Muscle of arm (tissue), 12 donors: Measurements from ENCODE around the gene SCLT1. TPM values are rescaled to one million over a fixed set of nuclear protein-coding genes. Genes with fewer than 3 reads are reported as not detected.
A peak's percentile ranks its signal among the peaks of the same experiment; 100 is the strongest.
"Not testable (repeated sequence)": the region's sequence is repeated elsewhere in the genome, so short reads cannot be mapped to it uniquely, and the experiment has no call there.

ENCODE experiments used
- DNase-seq: peaks from one replicate; pipeline ENCODE4 v3.0.0-alpha.2; 2013
- polyA plus RNA-seq, 12 donors: library from polyadenylated mRNA; unstranded; fragments of 120-200 nt; gene quantifications; one replicate each; pipeline ENCODE4 v1.2.1, GENCODE V29; 2013; ENCODE audit not compliant: insufficient read length in 12 of 12

SCLT1 gene
- polyA plus RNA-seq, 12 donors, result 6.8 to 17.6 (median 10.0) TPM; not detected in 1

- DNase-seq, result no peak
These were observed 13.2 kb downstream of the SCLT1 start for GRCh38 chr4:129080129-129080528.

DNA sequence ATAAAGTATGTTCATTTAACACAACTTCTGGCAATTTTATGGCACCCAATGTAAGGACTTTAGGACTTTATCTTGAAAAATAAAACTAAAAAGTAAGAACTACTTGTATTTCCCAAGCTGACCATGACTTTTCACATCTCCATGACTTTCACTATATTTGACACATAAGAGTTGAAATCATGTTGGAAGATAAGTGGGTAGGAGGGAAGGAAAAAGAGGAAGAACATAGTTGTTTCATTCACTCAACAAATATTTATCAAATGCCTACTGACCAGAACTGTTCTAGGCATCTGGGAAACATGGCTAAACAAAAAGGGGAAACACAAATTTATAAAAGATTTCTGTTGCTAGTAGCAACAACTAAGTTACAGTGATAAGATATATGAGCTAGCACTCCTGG is 16.0 kb downstream of the SCLT1 start:
- no peak for DNase-seq

GRCh38 chr4:129069537-129069936 is 23.8 kb downstream of the SCLT1 start:
- not testable (repeated sequence) for DNase-seq

DNA sequence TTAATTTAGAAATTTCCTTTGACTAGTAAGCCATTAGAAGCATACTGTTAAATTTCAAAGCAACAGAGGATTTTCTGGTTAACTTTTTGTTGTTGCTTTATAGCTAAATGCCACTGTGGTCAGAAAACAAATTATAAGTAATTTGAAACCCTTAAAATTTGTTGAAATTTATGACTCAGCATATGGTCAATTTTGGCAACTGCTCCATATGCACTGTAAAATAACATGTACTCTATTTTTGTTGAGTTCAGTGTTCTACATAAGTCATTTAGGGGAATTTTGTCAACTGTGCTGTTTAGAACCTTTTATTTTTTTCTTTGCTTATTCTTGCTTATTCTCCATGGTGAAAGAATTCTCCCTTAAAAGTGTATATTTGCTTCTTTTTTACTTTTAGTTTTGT is 28.6 kb downstream of the SCLT1 start:
- no peak for DNase-seq

DNA sequence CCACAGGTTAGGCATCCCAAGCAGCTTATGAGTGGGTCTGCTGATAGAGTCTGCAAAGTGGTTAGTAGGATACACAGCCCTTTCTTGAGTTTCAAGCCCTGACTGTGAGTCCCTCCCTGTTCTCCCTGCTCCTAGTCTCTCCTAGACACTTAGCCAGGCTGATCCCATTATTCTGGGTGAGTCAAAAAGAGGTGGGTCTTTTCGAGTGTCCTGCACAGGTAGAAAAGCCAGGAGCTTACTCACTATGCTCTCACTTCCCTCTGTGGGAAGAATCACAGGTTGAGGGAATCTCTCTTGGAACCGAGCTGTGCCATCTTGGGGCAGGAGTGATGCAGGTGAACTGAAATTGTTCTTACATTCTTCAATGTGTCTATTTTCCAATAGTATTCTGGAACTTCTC is 29.7 kb downstream of the SCLT1 start:
- no peak for DNase-seq

GRCh38 chr4:129062580-129062979 is 30.8 kb downstream of the SCLT1 start:
- DNase-seq, result no peak

DNA sequence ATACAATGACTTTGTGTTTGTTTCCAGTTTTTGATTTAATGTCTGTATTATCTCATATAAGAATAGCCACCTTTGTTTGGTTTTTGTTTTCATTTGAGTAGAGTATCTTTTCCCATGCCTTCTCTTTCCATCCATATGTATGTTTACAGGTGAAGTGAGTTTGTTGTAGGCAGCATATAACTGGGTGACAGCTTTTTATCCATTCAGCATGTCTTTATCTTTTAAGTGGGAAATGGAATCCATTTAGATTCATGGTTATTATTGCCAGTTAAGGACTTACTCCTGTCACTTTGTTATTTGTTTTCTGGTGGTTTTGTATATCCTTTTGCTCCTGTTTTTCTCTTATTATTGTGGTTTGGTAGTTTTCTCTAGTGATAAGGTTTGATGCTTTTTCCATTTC is 34.3 kb downstream of the SCLT1 start:
- no peak for DNase-seq

GRCh38 chr4:129046055-129046959 is 47.0 kb downstream of the SCLT1 start:
- DNase-seq, result no peak

DNA sequence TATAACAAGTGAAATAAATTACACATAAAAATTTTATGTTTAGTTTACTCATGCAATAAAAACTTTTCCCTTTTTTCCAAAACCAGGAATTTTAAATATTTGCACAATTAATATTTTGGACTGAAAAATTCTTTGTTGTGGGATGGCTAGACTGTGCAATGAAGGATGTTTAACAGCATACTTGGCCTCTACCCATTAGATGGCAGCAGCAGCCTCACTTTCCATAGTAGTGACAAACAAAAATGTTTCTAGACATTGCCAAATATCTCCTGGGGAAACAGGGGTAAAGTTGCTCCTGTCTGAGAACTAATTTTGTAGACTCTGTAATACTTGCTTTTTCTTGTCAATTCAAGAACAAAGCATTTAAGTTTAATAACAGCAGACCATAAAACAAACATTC is 49.8 kb downstream of the SCLT1 start:
- peak; percentile 1 for DNase-seq

DNA sequence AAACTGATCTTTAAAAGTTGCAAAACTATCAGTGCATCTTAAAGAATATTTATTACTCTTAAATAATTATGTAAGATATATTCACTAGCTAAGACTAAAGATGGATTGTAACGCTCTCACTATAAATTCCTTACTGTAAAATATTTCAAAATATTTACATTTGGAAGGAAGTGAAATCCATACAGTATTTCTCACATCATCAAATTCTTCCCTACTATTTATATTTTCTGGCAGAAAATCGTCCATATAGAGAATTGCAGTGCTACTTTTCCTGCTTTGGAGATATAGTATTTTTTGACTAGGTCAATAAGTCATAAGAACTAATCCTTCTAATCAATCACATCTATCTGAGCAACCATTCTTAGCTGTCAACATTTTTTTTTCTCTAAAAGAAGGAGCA is 52.9 kb downstream of the SCLT1 start:
- no peak for DNase-seq

GRCh38 chr4:129037093-129037492 is 56.2 kb downstream of the SCLT1 start:
- DNase-seq, result no peak

- DNase-seq, result no peak
These were observed 78.5 kb downstream of the SCLT1 start for GRCh38 chr4:129014566-129015509.

- DNase-seq, result no peak
These were observed 85.2 kb downstream of the SCLT1 start for GRCh38 chr4:129008096-129008495.

GRCh38 chr4:128986908-128987307 is 106.4 kb downstream of the SCLT1 start:
- no peak for DNase-seq

GRCh38 chr4:128986019-128986418 is 107.3 kb downstream of the SCLT1 start:
- no peak for DNase-seq

GRCh38 chr4:128983771-128984485 is 109.4 kb downstream of the SCLT1 start:
- DNase-seq, result no peak

DNA sequence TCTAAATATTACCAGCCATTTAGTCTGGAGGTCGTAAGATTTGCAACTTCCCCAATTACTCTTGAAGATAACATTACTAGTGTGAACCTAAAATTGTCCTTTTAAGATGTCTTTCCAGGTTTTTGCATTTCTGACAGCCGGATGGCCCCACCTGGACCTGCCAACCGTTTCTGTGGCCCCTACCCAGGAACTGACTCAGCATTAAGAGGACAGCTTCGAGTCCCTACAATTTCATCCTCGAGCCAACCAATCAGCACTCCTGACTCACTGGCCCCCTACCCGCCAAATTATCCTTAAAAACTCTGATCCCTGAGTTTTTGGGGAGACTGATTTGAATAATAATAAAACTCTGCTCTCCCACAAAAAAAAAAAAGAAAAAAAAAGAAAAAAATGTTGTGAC is 112.0 kb downstream of the SCLT1 start:
- no peak for DNase-seq

GRCh38 chr4:128980816-128981326 is 112.5 kb downstream of the SCLT1 start:
- DNase-seq, result no peak

DNA sequence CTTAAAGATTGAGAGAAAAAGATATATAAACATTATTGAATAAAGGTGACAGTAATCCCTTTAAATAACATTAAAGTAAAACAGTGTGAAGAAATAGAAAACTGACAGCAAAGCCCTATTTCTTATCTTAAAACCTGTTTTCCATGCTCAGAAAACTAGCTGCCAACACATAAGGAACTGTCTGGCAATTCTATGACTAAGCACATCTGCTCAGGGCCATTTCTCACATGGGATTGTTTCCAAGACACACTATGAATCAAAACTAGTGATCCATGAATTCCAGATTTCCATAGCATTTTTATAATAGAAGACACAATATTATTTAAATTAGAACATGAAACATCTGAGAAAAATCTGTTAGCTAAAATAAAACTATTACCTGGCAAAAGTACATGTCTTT is 113.4 kb downstream of the SCLT1 start:
- DNase-seq, result peak; percentile 21

- no peak for DNase-seq
These were observed 114.4 kb downstream of the SCLT1 start for GRCh38 chr4:128978985-128979384.

DNA sequence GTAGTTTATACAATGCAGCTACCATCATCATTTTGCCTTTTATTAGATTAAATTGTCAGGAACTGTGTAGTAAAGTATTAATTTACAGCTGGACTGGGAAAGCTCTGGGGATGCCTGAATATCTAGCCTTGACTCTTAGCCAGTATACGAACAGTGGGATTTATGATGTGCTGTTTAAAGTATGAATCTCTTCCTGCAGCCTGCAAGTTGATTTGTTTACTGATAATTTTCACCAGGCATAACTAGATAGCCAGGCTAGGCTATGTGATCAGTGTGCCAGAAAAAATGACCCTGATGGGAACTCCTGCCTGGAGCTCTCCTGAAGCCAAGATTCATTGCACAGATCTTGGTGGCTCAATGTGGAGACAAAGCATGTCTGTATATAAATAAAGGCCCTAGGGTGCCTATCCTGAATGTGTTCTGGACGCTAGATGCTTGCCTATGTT is 119.2 kb downstream of the SCLT1 start:
- DNase-seq, result peak; percentile 54

DNA sequence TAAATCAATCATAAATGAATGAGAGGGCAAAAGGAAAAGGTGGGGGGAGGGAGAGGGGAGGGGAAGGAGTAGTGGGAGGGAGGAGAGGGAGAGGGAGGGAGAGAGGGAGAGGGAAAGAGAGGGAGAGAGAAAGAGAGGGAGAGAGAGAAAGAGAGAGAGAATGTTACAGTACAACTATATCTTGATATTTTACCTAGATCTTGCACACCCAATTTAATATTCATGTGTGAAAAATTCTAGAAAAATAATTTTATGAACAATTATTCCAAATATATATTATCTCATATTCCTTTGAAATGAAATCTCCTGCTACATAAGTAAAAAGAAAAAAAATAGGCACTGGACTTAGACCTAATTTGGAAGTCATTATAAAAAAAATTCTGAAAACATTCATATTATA is 120.0 kb downstream of the SCLT1 start:
- DNase-seq, result no peak
